ENCODE results near the gene CACNA1C. TPM values are rescaled to one million over a fixed set of nuclear protein-coding genes. Genes with fewer than 3 reads are reported as not detected.

Gene CACNA1C
- polyA plus RNA-seq, 4 donors = 0.67 to 2.5 (median 2.0) TPM

DNA sequence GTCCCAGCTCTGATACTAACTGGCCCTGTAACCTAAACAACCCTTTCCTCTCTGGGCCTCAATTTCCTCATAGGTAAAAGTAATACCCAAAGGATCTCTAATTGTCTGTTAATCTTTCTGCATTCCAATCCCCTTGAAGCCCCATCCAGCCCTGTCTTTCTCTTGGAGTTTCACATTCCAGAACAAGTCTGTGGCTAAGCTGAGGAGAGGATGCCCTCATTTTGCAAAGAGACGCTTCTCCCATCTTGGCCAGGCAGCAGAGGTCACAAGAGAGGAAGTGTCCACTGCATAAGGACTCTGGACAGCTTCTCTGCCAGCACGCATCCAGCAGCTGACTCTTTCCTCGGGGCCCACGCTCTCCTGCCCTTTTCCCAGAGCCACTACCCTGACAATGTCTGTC lies 478.6 kb downstream of the CACNA1C start:
- H3K36me3 ChIP-seq (ENCODE audit: control insufficient read depth in 3 of 3, insufficient read depth in 2 of 3, low read depth in 1 of 3, low read length in 3 of 3) = peaks cover 0 to 2% (median 0%) of the 10 kb centered on the region in 3 donors
- H3K27ac ChIP-seq (ENCODE audit: low read depth in 1 of 3, low read length in 2 of 3) = no peak overlapping the region
- H3K4me1 ChIP-seq (ENCODE audit: control insufficient read depth in 3 of 3, insufficient read depth in 2 of 3, low read depth in 1 of 3, low read length in 2 of 3) = no peaks in the 10 kb centered on the region
- no peak overlapping the region for H3K4me3 ChIP-seq (ENCODE audit: low read depth in 1 of 3, low read length in 3 of 3)
- DNase-seq = no peak
- FAIRE-seq = no peak
- H3K9me3 ChIP-seq (ENCODE audit: control insufficient read depth in 2 of 2, insufficient read depth in 1 of 2, low read depth in 1 of 2, low read length in 1 of 2) = no peaks in the 10 kb centered on the region
- WGBS, 3 donors = 73 to 78% (median 73%) methylated on average over 4 of the region's 4 CpGs
- no peaks in the 10 kb centered on the region for H3K27me3 ChIP-seq (ENCODE audit: control insufficient read depth in 3 of 3, insufficient read depth in 3 of 3, low read length in 3 of 3)

DNA sequence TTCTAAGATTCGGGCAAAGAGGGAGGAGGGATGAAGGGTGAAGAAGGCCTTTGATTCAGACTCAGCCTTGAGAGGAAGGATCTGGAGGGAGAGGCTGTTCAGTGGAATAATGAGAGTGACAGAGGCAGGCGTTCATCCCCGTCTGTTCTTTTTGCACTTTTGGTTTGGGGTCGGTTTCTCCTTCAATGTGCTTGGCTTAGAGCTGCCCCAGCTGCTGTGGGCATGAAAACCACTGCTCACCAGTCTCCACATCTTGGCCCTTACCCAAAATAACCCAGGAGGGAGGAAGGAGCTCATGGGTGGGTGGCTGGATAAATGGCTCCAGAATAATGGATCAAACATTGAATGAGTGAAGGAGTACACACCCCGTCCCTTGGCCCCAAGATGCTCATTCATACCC lies 480.2 kb downstream of the CACNA1C start:
- no peak for DNase-seq
- WGBS, 3 donors = 76 to 87% (median 79%) methylated on average over 5 of the region's 5 CpGs
- FAIRE-seq = no peak

GRCh38 chr12:2535583-2536204 lies 482.9 kb downstream of the CACNA1C start:
- DNase-seq (no peak), FAIRE-seq (no peak)
- H3K27ac ChIP-seq (ENCODE audit: low read depth in 1 of 3, low read length in 2 of 3) = no peak overlapping the region
- H3K4me1 ChIP-seq (ENCODE audit: control insufficient read depth in 3 of 3, insufficient read depth in 2 of 3, low read depth in 1 of 3, low read length in 2 of 3) = peaks cover 0 to 4% (median 0%) of the 10 kb centered on the region in 3 donors
- H3K36me3 ChIP-seq (ENCODE audit: control insufficient read depth in 3 of 3, insufficient read depth in 2 of 3, low read depth in 1 of 3, low read length in 3 of 3) = peaks cover 0 to 2% (median 0%) of the 10 kb centered on the region in 3 donors
- no peaks in the 10 kb centered on the region for H3K27me3 ChIP-seq (ENCODE audit: control insufficient read depth in 3 of 3, insufficient read depth in 3 of 3, low read length in 3 of 3)
- 48 to 75% (median 51%) methylated on average over 6 of the region's 6 CpGs for WGBS, 3 donors
- H3K9me3 ChIP-seq (ENCODE audit: control insufficient read depth in 2 of 2, insufficient read depth in 1 of 2, low read depth in 1 of 2, low read length in 1 of 2) = no peaks in the 10 kb centered on the region
- H3K4me3 ChIP-seq (ENCODE audit: low read depth in 1 of 3, low read length in 3 of 3) = no peak overlapping the region

More for the DNA sequence above, 480.2 kb downstream of the CACNA1C start:
- Histone ChIP-seq H3K4me1 (ENCODE audit: control insufficient read depth in 3 of 3, insufficient read depth in 2 of 3, low read depth in 1 of 3, low read length in 2 of 3) (peaks cover 0 to 4% (median 0%) of the 10 kb centered on the region in 3 donors), H3K27ac (ENCODE audit: low read depth in 1 of 3, low read length in 2 of 3) (no peak overlapping the region), H3K9me3 (ENCODE audit: control insufficient read depth in 2 of 2, insufficient read depth in 1 of 2, low read depth in 1 of 2, low read length in 1 of 2) (no peaks in the 10 kb centered on the region), H3K4me3 (ENCODE audit: low read depth in 1 of 3, low read length in 3 of 3) (no peak overlapping the region), H3K36me3 (ENCODE audit: control insufficient read depth in 3 of 3, insufficient read depth in 2 of 3, low read depth in 1 of 3, low read length in 3 of 3) (peaks cover 0 to 2% (median 0%) of the 10 kb centered on the region in 3 donors), H3K27me3 (ENCODE audit: control insufficient read depth in 3 of 3, insufficient read depth in 3 of 3, low read length in 3 of 3) (no peaks in the 10 kb centered on the region)

- DNase-seq (no peak), FAIRE-seq (no peak)
- Histone ChIP-seq H3K9me3 (ENCODE audit: control insufficient read depth in 2 of 2, insufficient read depth in 1 of 2, low read depth in 1 of 2, low read length in 1 of 2) (no peaks in the 10 kb centered on the region), H3K27ac (ENCODE audit: low read depth in 1 of 3, low read length in 2 of 3) (no peak overlapping the region), H3K27me3 (ENCODE audit: control insufficient read depth in 3 of 3, insufficient read depth in 3 of 3, low read length in 3 of 3) (no peaks in the 10 kb centered on the region), H3K4me3 (ENCODE audit: low read depth in 1 of 3, low read length in 3 of 3) (no peak overlapping the region), H3K4me1 (ENCODE audit: control insufficient read depth in 3 of 3, insufficient read depth in 2 of 3, low read depth in 1 of 3, low read length in 2 of 3) (peaks cover 0 to 4% (median 0%) of the 10 kb centered on the region in 3 donors), H3K36me3 (ENCODE audit: control insufficient read depth in 3 of 3, insufficient read depth in 2 of 3, low read depth in 1 of 3, low read length in 3 of 3) (peaks cover 0 to 2% (median 0%) of the 10 kb centered on the region in 3 donors)
- 79 to 93% (median 88%) methylated on average over 4 of the region's 4 CpGs for WGBS, 3 donors
These were observed 483.9 kb downstream of the CACNA1C start for GRCh38 chr12:2536724-2537123.

- FAIRE-seq (no peak), DNase-seq (peak in 1 of 2 donors; percentile 62)
- Histone ChIP-seq H3K36me3 (ENCODE audit: control insufficient read depth in 3 of 3, insufficient read depth in 2 of 3, low read depth in 1 of 3, low read length in 3 of 3) (peaks cover 0 to 2% (median 0%) of the 10 kb centered on the region in 3 donors), H3K27me3 (ENCODE audit: control insufficient read depth in 3 of 3, insufficient read depth in 3 of 3, low read length in 3 of 3) (no peaks in the 10 kb centered on the region), H3K27ac (ENCODE audit: low read depth in 1 of 3, low read length in 2 of 3) (peak overlapping the region in 1 of 3 donors; percentile 8), H3K4me1 (ENCODE audit: control insufficient read depth in 3 of 3, insufficient read depth in 2 of 3, low read depth in 1 of 3, low read length in 2 of 3) (peaks cover 0 to 4% (median 0%) of the 10 kb centered on the region in 3 donors), H3K9me3 (ENCODE audit: control insufficient read depth in 2 of 2, insufficient read depth in 1 of 2, low read depth in 1 of 2, low read length in 1 of 2) (no peaks in the 10 kb centered on the region), H3K4me3 (ENCODE audit: low read depth in 1 of 3, low read length in 3 of 3) (no peak overlapping the region)
- 14 to 62% (median 39%) methylated on average over 5 of the region's 5 CpGs for WGBS, 3 donors
These were observed 485.2 kb downstream of the CACNA1C start for GRCh38 chr12:2537868-2538541.

DNA sequence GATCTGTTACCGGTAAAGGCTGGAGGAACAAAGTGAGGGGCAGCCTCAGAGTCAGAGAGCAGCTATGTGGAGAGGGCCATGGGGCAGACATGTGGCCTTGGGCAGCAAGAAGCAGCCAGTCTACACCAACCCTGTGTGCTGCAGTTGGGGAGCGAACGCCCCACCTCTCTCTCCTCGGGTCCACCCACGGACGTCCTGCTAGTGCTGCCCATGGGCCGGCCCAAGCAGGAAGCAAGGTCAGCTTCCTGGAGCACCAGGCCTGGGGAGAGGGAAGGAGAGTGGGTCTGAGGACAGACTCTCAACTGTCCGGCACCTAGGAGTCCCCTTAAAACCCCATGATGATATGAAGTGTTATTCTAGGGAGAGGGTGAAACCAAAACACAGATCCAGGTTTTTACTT lies 487.2 kb downstream of the CACNA1C start:
- FAIRE-seq (no peak), DNase-seq (no peak)
- H3K9me3 ChIP-seq (ENCODE audit: control insufficient read depth in 2 of 2, insufficient read depth in 1 of 2, low read depth in 1 of 2, low read length in 1 of 2) = no peaks in the 10 kb centered on the region
- no peak overlapping the region for H3K4me3 ChIP-seq (ENCODE audit: low read depth in 1 of 3, low read length in 3 of 3)
- no peaks in the 10 kb centered on the region for H3K27me3 ChIP-seq (ENCODE audit: control insufficient read depth in 3 of 3, insufficient read depth in 3 of 3, low read length in 3 of 3)
- H3K36me3 ChIP-seq (ENCODE audit: control insufficient read depth in 3 of 3, insufficient read depth in 2 of 3, low read depth in 1 of 3, low read length in 3 of 3) = no peaks in the 10 kb centered on the region
- H3K4me1 ChIP-seq (ENCODE audit: control insufficient read depth in 3 of 3, insufficient read depth in 2 of 3, low read depth in 1 of 3, low read length in 2 of 3) = peaks cover 0 to 4% (median 0%) of the 10 kb centered on the region in 3 donors
- 79 to 92% (median 85%) methylated on average over 8 of the region's 8 CpGs for WGBS, 3 donors
- H3K27ac ChIP-seq (ENCODE audit: low read depth in 1 of 3, low read length in 2 of 3) = peak overlapping the region in 1 of 3 donors; percentile 47

DNA sequence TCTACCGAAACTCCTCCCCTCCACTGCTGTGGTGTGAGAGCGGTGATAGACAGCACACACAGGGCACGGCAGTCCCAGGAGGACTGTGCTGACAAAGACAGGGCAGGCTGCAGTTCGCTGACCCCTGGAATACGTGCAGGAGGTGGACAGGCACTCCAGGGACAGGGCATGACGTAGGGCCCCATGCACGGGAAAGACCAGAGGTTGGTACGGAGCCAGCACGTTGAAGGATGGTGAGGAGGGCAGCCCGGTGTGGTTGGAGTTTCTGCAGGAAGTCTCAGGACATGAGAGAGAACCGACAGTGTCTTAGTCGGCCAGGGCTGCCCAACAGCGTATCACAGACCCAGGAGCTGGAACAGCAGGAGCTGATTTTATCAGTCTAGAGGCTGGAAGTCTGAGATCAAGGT lies 487.8 kb downstream of the CACNA1C start:
- Histone ChIP-seq H3K4me3 (ENCODE audit: low read depth in 1 of 3, low read length in 3 of 3) (no peak overlapping the region), H3K27me3 (ENCODE audit: control insufficient read depth in 3 of 3, insufficient read depth in 3 of 3, low read length in 3 of 3) (no peaks in the 10 kb centered on the region), H3K9me3 (ENCODE audit: control insufficient read depth in 2 of 2, insufficient read depth in 1 of 2, low read depth in 1 of 2, low read length in 1 of 2) (no peaks in the 10 kb centered on the region), H3K36me3 (ENCODE audit: control insufficient read depth in 3 of 3, insufficient read depth in 2 of 3, low read depth in 1 of 3, low read length in 3 of 3) (no peaks in the 10 kb centered on the region), H3K4me1 (ENCODE audit: control insufficient read depth in 3 of 3, insufficient read depth in 2 of 3, low read depth in 1 of 3, low read length in 2 of 3) (peaks cover 0 to 4% (median 0%) of the 10 kb centered on the region in 3 donors), H3K27ac (ENCODE audit: low read depth in 1 of 3, low read length in 2 of 3) (peak overlapping the region in 1 of 3 donors; percentile 47)
- WGBS, 3 donors = 80 to 87% (median 86%) methylated on average over 13 of the region's 13 CpGs
- no peak for DNase-seq
- no peak for FAIRE-seq

- Histone ChIP-seq H3K4me1 (ENCODE audit: control insufficient read depth in 3 of 3, insufficient read depth in 2 of 3, low read depth in 1 of 3, low read length in 2 of 3) (peaks cover 0 to 4% (median 0%) of the 10 kb centered on the region in 3 donors), H3K27ac (ENCODE audit: low read depth in 1 of 3, low read length in 2 of 3) (no peak overlapping the region), H3K27me3 (ENCODE audit: control insufficient read depth in 3 of 3, insufficient read depth in 3 of 3, low read length in 3 of 3) (no peaks in the 10 kb centered on the region), H3K36me3 (ENCODE audit: control insufficient read depth in 3 of 3, insufficient read depth in 2 of 3, low read depth in 1 of 3, low read length in 3 of 3) (no peaks in the 10 kb centered on the region), H3K4me3 (ENCODE audit: low read depth in 1 of 3, low read length in 3 of 3) (no peak overlapping the region), H3K9me3 (ENCODE audit: control insufficient read depth in 2 of 2, insufficient read depth in 1 of 2, low read depth in 1 of 2, low read length in 1 of 2) (no peaks in the 10 kb centered on the region)
- DNase-seq = no peak
- 84 to 95% (median 90%) methylated on average over 13 of the region's 13 CpGs for WGBS, 3 donors
- FAIRE-seq = no peak
These were observed 488.9 kb downstream of the CACNA1C start for GRCh38 chr12:2541631-2542204.
